Left lung (tissue), 10 donors: ENCODE data around the gene ZBTB22. TPM values are rescaled to one million over a fixed set of nuclear protein-coding genes. Genes with fewer than 3 reads are reported as not detected.
A peak's percentile ranks its signal among the peaks of the same experiment; 100 is the strongest.

Experiments used
- ATAC-seq: fragments of 200-7000 bp; cut with Tn5 transposase; one replicate; pipeline ENCODE4 v1.9.1; 2020; ENCODE audit warnings: moderate library complexity
- DNase-seq, 4 donors: peaks; one replicate each; pipeline ENCODE4 v3.0.0-alpha.2; 2013 to 2020
- H3K27ac ChIP-seq, 2 donors: fragments of 200-600 bp; sonication (generic) in 1 of 2; one replicate each; pipeline versions ENCODE4 v1.5.0 to v1.8.0; 2020 to 2021
- H3K27me3 ChIP-seq, 2 donors: fragments of 200-600 bp; sonication (generic) in 1 of 2; one replicate each; pipeline versions ENCODE4 v1.5.0 to v1.8.0; 2020 to 2021
- H3K36me3 ChIP-seq, 2 donors: fragments of 200-600 bp; sonication (generic) in 1 of 2; one replicate each; pipeline versions ENCODE4 v1.5.0 to v1.8.0; 2020 to 2021
- H3K4me1 ChIP-seq, 2 donors: fragments of 200-600 bp; one replicate each; pipeline ENCODE4 v1.8.0; 2021
- H3K4me3 ChIP-seq, 2 donors: fragments of 200-600 bp; sonication (generic) in 1 of 2; one replicate each; pipeline versions ENCODE4 v1.5.0 to v1.8.0; 2020 to 2021; ENCODE audit warnings: mild to moderate bottlenecking in 1 of 2
- H3K9me3 ChIP-seq, 2 donors: fragments of 200-600 bp; sonication (generic) in 1 of 2; one replicate each; pipeline versions ENCODE4 v1.5.0 to v1.8.0; 2020 to 2021
- intact Hi-C, 2 donors: fragments of 100-400 bp; cut with DNase I; formaldehyde crosslinking; loops; one replicate each; pipeline versions ENCODE4 v1.11.2 to v1.14.2; 2022
- microRNA-seq, 2 donors: library from miRNA; unstranded; fragments of <30 nt; microRNA quantifications; one replicate each; pipeline ENCODE4, GENCODE V29; 2019
- polyA plus RNA-seq, 6 donors: library from polyadenylated mRNA; unstranded; fragments of 120-200 nt; gene quantifications; one replicate each; pipeline ENCODE4 v1.2.1, GENCODE V29; 2013; ENCODE audit not compliant: insufficient read length in 6 of 6
- total RNA-seq, 2 donors: library from RNA; stranded (reverse); fragmentation: NEBNext Ultra II Directional; extraction: Animal tissue kit (Norgen Biotek cat#: 25700); gene quantifications; one replicate each; pipeline ENCODE4 v1.2.1, GENCODE V29; 2021
- TF ChIP-seq, protein P1 (sequence below), 2 donors: fragments of 200-600 bp; sonication (generic) in 1 of 2; IDR thresholded peaks; one replicate each; pipeline versions ENCODE4 v1.5.0 to v1.8.0; 2021; ENCODE audit warnings: antibody characterized with exemption in 2 of 2
- donor health status: DM: no; HTN: yes; CAD: no.
- donor health status: DM: no; HTN: no; CAD: no.

The ZBTB22 gene
- total and polyA plus RNA-seq, 8 donors, result 17.3 to 29.3 (median 25.3) TPM

- no peaks in the 10 kb centered on the region for H3K9me3 ChIP-seq
- peak overlapping the region; percentile 94 to 98 for H3K27ac ChIP-seq
- DNase-seq (no peak), ATAC-seq (peak; percentile 27)
- intact Hi-C loops, result no loop called here
- TF ChIP-seq, protein P1, sequence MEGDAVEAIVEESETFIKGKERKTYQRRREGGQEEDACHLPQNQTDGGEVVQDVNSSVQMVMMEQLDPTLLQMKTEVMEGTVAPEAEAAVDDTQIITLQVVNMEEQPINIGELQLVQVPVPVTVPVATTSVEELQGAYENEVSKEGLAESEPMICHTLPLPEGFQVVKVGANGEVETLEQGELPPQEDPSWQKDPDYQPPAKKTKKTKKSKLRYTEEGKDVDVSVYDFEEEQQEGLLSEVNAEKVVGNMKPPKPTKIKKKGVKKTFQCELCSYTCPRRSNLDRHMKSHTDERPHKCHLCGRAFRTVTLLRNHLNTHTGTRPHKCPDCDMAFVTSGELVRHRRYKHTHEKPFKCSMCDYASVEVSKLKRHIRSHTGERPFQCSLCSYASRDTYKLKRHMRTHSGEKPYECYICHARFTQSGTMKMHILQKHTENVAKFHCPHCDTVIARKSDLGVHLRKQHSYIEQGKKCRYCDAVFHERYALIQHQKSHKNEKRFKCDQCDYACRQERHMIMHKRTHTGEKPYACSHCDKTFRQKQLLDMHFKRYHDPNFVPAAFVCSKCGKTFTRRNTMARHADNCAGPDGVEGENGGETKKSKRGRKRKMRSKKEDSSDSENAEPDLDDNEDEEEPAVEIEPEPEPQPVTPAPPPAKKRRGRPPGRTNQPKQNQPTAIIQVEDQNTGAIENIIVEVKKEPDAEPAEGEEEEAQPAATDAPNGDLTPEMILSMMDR (IDR thresholded peaks at IDR 0.05), result no peak
- no peaks in the 10 kb centered on the region for H3K27me3 ChIP-seq
- peaks cover 0 to 63% of the 10 kb centered on the region in 2 donors for H3K36me3 ChIP-seq
- peak overlapping the region; percentile 69 to 87 for H3K4me3 ChIP-seq
- H3K4me1 ChIP-seq, result peaks cover 36 to 52% of the 10 kb centered on the region in 2 donors
Measured at GRCh38 chr6:33271117-33271467, 46.5 kb downstream of the ZBTB22 start.

Small RNA genes lying within 50 kb of the gene (microRNA-seq; reads per million reads assigned to microRNA genes)
- gene MIR6834, result 0 reads per million in 2 donors
- 0 reads per million in 2 donors for gene MIR6873

Other genes with a start within 250 kb of the ZBTB22 start
- 100 to 1,000 TPM; 354 to 476 TPM for gene HLA-DPA1, start 244.1 kb downstream of the ZBTB22 start, total RNA-seq
- gene HLA-DPA1, start 244.1 kb downstream of the ZBTB22 start, polyA plus RNA-seq, result 10 to 100 TPM; 14.9 to 46.7 (median 32.0) TPM
- gene HLA-DPB1, start 241.8 kb downstream of the ZBTB22 start, total RNA-seq, result 100 to 1,000 TPM; 206 to 326 TPM
- 10 to 100 TPM; 15.2 to 30.3 (median 24.1) TPM for gene HLA-DPB1, start 241.8 kb downstream of the ZBTB22 start, polyA plus RNA-seq
- under 1 TPM; 0.45 to 0.87 TPM for gene COL11A2, start 125.3 kb downstream of the ZBTB22 start, total RNA-seq
- gene COL11A2, start 125.3 kb downstream of the ZBTB22 start, polyA plus RNA-seq, result 1 to 10 TPM; 2.6 to 9.5 (median 4.1) TPM
- 10 to 100 TPM; 35.4 to 37.1 TPM for gene RXRB, start 117.1 kb downstream of the ZBTB22 start, total RNA-seq
- 10 to 100 TPM; 55.1 to 76.2 (median 62.9) TPM for gene RXRB, start 117.1 kb downstream of the ZBTB22 start, polyA plus RNA-seq
- 100 to 1,000 TPM; 131 to 149 TPM for gene SLC39A7, start 116.9 kb downstream of the ZBTB22 start, total RNA-seq
- 100 to 1,000 TPM in 2 of 6 donors, 10 to 100 TPM in 4; 71.9 to 103 (median 98.8) TPM for gene SLC39A7, start 116.9 kb downstream of the ZBTB22 start, polyA plus RNA-seq
- 10 to 100 TPM; 13.5 to 14.0 TPM for gene HSD17B8, start 113.1 kb downstream of the ZBTB22 start, total RNA-seq
- gene HSD17B8, start 113.1 kb downstream of the ZBTB22 start, polyA plus RNA-seq, result 10 to 100 TPM; 15.9 to 27.0 (median 22.4) TPM
- gene RING1, start 109.2 kb downstream of the ZBTB22 start, total RNA-seq, result 10 to 100 TPM; 37.4 to 41.4 TPM
- gene RING1, start 109.2 kb downstream of the ZBTB22 start, polyA plus RNA-seq, result 10 to 100 TPM; 53.7 to 70.6 (median 59.9) TPM
- gene VPS52, start 45.9 kb downstream of the ZBTB22 start, total RNA-seq, result 10 to 100 TPM; 46.2 to 54.2 TPM
- gene VPS52, start 45.9 kb downstream of the ZBTB22 start, polyA plus RNA-seq, result 10 to 100 TPM; 75.7 to 92.5 (median 86.3) TPM
- gene RPS18, start 45.7 kb downstream of the ZBTB22 start, total RNA-seq, result 1,000 to 10,000 TPM; 1,881 to 1,887 TPM
- 1,000 to 10,000 TPM; 3,694 to 4,273 (median 4,148) TPM for gene RPS18, start 45.7 kb downstream of the ZBTB22 start, polyA plus RNA-seq
- 10 to 100 TPM; 12.7 to 12.9 TPM for gene B3GALT4, start 40.6 kb downstream of the ZBTB22 start, total RNA-seq
- 1 to 10 TPM; 3.5 to 5.0 (median 4.1) TPM for gene B3GALT4, start 40.6 kb downstream of the ZBTB22 start, polyA plus RNA-seq
- 10 to 100 TPM; 26.6 to 42.0 TPM for gene WDR46, start 28.5 kb downstream of the ZBTB22 start, total RNA-seq
- 10 to 100 TPM; 59.7 to 89.8 (median 65.8) TPM for gene WDR46, start 28.5 kb downstream of the ZBTB22 start, polyA plus RNA-seq
- gene PFDN6, start 28.1 kb downstream of the ZBTB22 start, total RNA-seq, result 10 to 100 TPM; 37.7 to 43.0 TPM
- 10 to 100 TPM; 50.4 to 55.3 (median 51.2) TPM for gene PFDN6, start 28.1 kb downstream of the ZBTB22 start, polyA plus RNA-seq
- 10 to 100 TPM; 83.3 to 94.6 TPM for gene RGL2, start 18.8 kb downstream of the ZBTB22 start, total RNA-seq
- 100 to 1,000 TPM; 133 to 157 (median 140) TPM for gene RGL2, start 18.8 kb downstream of the ZBTB22 start, polyA plus RNA-seq
- 100 to 1,000 TPM; 227 to 243 TPM for gene TAPBP, start 3.7 kb downstream of the ZBTB22 start, total RNA-seq
- gene TAPBP, start 3.7 kb downstream of the ZBTB22 start, polyA plus RNA-seq, result 10 to 100 TPM; 41.5 to 60.2 (median 45.1) TPM
- 10 to 100 TPM; 33.6 to 42.0 TPM for gene DAXX, start 5.2 kb upstream of the ZBTB22 start, total RNA-seq
- gene DAXX, start 5.2 kb upstream of the ZBTB22 start, polyA plus RNA-seq, result 10 to 100 TPM; 44.8 to 62.5 (median 54.2) TPM
- gene KIFC1, start 74.1 kb upstream of the ZBTB22 start, total RNA-seq, result 1 to 10 TPM; 5.8 to 9.9 TPM
- 10 to 100 TPM; 30.7 to 73.6 (median 42.4) TPM for gene KIFC1, start 74.1 kb upstream of the ZBTB22 start, polyA plus RNA-seq
- gene PHF1, start 93.3 kb upstream of the ZBTB22 start, total RNA-seq, result 10 to 100 TPM; 43.4 to 45.6 TPM
- 10 to 100 TPM; 64.6 to 91.9 (median 73.5) TPM for gene PHF1, start 93.3 kb upstream of the ZBTB22 start, polyA plus RNA-seq
- gene CUTA, start 100.4 kb upstream of the ZBTB22 start, total RNA-seq, result 100 to 1,000 TPM; 144 to 175 TPM
- gene CUTA, start 100.4 kb upstream of the ZBTB22 start, polyA plus RNA-seq, result 100 to 1,000 TPM; 165 to 189 (median 177) TPM
- 10 to 100 TPM; 18.1 to 18.5 TPM for gene SYNGAP1, start 102.3 kb upstream of the ZBTB22 start, total RNA-seq
- gene SYNGAP1, start 102.3 kb upstream of the ZBTB22 start, polyA plus RNA-seq, result 10 to 100 TPM; 42.8 to 51.2 (median 45.8) TPM
- gene ZBTB9, start 136.8 kb upstream of the ZBTB22 start, total RNA-seq, result 1 to 10 TPM; 5.8 to 9.8 TPM
- gene ZBTB9, start 136.8 kb upstream of the ZBTB22 start, polyA plus RNA-seq, result 10 to 100 TPM in 4 of 6 donors, 1 to 10 TPM in 2; 9.4 to 13.6 (median 11.2) TPM